ENCODE results near the gene CTDP1.

Gene CTDP1, protein sequence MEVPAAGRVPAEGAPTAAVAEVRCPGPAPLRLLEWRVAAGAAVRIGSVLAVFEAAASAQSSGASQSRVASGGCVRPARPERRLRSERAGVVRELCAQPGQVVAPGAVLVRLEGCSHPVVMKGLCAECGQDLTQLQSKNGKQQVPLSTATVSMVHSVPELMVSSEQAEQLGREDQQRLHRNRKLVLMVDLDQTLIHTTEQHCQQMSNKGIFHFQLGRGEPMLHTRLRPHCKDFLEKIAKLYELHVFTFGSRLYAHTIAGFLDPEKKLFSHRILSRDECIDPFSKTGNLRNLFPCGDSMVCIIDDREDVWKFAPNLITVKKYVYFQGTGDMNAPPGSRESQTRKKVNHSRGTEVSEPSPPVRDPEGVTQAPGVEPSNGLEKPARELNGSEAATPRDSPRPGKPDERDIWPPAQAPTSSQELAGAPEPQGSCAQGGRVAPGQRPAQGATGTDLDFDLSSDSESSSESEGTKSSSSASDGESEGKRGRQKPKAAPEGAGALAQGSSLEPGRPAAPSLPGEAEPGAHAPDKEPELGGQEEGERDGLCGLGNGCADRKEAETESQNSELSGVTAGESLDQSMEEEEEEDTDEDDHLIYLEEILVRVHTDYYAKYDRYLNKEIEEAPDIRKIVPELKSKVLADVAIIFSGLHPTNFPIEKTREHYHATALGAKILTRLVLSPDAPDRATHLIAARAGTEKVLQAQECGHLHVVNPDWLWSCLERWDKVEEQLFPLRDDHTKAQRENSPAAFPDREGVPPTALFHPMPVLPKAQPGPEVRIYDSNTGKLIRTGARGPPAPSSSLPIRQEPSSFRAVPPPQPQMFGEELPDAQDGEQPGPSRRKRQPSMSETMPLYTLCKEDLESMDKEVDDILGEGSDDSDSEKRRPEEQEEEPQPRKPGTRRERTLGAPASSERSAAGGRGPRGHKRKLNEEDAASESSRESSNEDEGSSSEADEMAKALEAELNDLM

GRCh38 chr18:79679552-79680099 is at the start of gene CTDP1:
Gene CTDP1, plus strand, starts transcription at chr18:79679803. Its CDS starts 145 bp downstream, at chr18:79679948.
- peak within 1 kb of the TSS; percentile 99 for H3K27ac Mint-ChIP-seq
- DNase-seq (ENCODE audit: low spot score in 2 of 2) (peak in 1 of 2 donors; percentile 79), ATAC-seq (peak; percentile 77)
- H3K4me1 Mint-ChIP-seq = peaks cover 57% of the 10 kb centered on the region
- H3K9me3 Mint-ChIP-seq = no peaks in the 10 kb centered on the region
- peak within 1 kb of the TSS; percentile 87 for H3K4me3 Mint-ChIP-seq
- H3K36me3 Mint-ChIP-seq = peaks cover 58% of the 10 kb centered on the region

DNA sequence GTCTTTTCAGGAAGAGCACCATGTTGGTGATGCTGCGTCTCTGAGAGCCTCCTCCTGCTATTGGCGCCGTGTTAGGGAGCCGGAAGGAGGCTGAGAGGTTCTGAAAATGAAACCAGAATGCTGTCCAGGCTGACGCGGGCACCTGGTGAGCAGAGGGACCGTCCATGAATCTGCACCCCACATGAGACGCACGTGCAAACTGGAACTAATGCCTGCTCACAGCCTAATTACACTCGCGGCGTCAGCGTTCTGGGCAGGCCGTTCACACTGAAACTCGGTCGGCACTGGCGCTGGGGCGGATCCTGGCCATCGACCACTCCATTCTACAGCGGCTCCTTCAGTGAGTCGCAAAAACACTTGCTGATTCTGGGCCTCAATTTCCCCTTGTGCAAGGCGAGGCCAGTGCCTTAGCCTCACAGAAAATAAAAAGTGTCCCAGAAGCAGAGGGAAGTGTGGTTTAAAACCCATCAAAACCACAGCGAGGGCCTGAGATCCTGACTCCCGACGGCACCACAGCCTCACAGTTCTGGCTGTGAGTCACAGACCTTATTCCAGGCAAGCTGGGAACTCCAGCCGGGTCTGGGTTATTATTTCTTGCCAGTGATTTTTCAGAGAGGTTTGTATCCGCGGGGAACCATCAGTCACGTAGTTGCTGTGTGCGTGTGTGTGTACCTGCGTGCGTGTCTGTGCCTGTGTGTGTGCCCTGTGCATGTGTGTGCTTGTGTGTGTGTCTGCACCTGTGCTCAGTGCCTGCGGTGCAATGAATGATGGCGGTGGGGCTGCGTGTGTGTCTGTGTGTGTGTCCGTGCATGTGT is 49.1 kb upstream of the CTDP1 start:
- H3K9me3 Mint-ChIP-seq = no peaks in the 10 kb centered on the region
- H3K36me3 Mint-ChIP-seq = peaks cover 18% of the 10 kb centered on the region
- H3K27ac Mint-ChIP-seq = peak overlapping the region; percentile 30
- H3K4me1 Mint-ChIP-seq = peaks cover 25% of the 10 kb centered on the region
- ATAC-seq = no peak
- H3K4me3 Mint-ChIP-seq = peak overlapping the region; percentile 5
- DNase-seq (ENCODE audit: low spot score in 2 of 2) = no peak

- ATAC-seq (no peak), DNase-seq (ENCODE audit: low spot score in 2 of 2) (no peak)
- peak overlapping the region; percentile 5 for H3K4me3 Mint-ChIP-seq
- H3K9me3 Mint-ChIP-seq = no peaks in the 10 kb centered on the region
- H3K36me3 Mint-ChIP-seq = peaks cover 18% of the 10 kb centered on the region
- H3K27ac Mint-ChIP-seq = peak overlapping the region; percentile 30
- peaks cover 23% of the 10 kb centered on the region for H3K4me1 Mint-ChIP-seq
These were observed 48.5 kb upstream of the CTDP1 start for GRCh38 chr18:79631096-79631507.

DNA sequence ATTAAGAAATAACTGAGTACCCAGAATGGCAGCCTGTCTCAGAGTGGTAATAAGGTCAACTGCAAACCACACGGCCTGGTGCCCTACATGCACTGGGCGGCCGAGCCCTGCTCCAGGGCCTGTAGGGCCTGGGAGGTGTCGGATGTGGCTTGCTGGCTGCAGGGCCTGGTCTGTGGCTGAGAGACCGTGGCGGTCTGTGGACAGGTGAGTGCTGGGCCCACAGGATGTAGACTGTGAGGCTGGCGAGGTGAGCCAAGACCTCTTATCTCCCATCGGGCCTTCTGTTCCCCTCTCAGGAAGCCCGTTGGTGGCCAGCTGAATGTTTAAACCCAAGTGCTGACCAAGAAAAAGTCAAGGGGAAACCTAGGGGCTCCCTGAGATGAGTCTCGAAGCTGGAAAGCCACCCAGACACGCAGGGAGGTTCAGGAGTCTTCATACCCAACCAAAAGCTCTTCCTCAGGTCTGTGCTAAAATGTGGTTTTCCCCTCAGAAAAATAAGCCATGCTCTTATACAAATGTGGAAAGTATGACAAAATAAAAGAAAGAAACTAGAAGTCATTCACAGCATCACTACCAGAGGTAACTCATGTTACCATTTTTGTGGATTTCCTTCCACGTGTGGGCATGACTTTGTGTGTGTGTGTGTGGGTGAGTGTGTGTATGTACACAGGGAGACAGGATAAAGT is 47.7 kb upstream of the CTDP1 start:
- DNase-seq (ENCODE audit: low spot score in 2 of 2) (no peak), ATAC-seq (peak; percentile 79)
- peaks cover 23% of the 10 kb centered on the region for H3K4me1 Mint-ChIP-seq
- peak overlapping the region; percentile 5 for H3K4me3 Mint-ChIP-seq
- peak overlapping the region; percentile 30 for H3K27ac Mint-ChIP-seq
- H3K36me3 Mint-ChIP-seq = peaks cover 18% of the 10 kb centered on the region
- no peaks in the 10 kb centered on the region for H3K9me3 Mint-ChIP-seq

DNA sequence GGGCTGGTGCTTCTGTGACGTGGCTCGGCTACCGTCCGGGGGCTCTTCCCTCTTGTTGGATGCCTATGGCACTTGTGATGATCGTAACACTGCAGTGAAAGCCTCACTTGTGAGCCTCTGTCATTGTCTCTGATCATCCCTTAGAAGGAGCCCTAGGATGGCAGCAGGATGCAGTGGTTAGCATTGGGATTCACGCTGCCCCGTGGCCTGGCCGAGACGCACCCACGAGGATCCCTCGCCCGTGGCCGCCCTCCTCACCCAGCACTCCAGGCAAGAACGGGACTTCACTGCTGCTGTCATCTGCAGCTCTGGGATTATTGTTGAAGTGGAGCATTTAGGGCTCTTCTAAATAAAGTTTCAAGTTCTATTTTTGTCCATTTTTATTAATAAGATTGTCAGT is 46.8 kb upstream of the CTDP1 start:
- H3K4me3 Mint-ChIP-seq = no peak overlapping the region
- no peaks in the 10 kb centered on the region for H3K9me3 Mint-ChIP-seq
- H3K36me3 Mint-ChIP-seq = peaks cover 18% of the 10 kb centered on the region
- no peak for ATAC-seq
- no peak overlapping the region for H3K27ac Mint-ChIP-seq
- no peak for DNase-seq (ENCODE audit: low spot score in 2 of 2)
- peaks cover 23% of the 10 kb centered on the region for H3K4me1 Mint-ChIP-seq

DNA sequence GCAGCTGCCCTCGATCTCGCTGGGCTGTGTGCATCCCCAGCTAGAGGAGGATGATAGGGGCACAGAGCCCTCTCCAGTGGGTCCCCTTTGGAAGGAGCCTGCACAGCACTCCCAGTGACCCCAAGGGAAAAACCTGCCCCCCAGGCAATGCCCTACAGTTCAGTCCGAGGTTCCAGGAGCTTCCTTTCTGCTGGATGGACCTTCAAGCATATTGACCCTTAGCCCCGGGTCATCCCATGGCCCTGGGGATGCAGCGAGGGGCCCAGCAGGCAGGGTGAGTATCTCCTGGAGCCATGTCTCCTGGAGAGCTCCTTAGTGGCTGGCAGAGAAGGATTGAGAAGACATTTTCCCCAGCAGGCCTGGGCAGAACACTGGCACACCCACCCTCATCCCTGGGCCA is 45.4 kb upstream of the CTDP1 start:
- ATAC-seq (no peak), DNase-seq (ENCODE audit: low spot score in 2 of 2) (no peak)
- H3K36me3 Mint-ChIP-seq = peaks cover 18% of the 10 kb centered on the region
- H3K9me3 Mint-ChIP-seq = no peaks in the 10 kb centered on the region
- H3K4me3 Mint-ChIP-seq = no peak overlapping the region
- peaks cover 23% of the 10 kb centered on the region for H3K4me1 Mint-ChIP-seq
- H3K27ac Mint-ChIP-seq = peak overlapping the region; percentile 72

- peak overlapping the region; percentile 72 for H3K27ac Mint-ChIP-seq
- ATAC-seq (no peak), DNase-seq (ENCODE audit: low spot score in 2 of 2) (no peak)
- no peaks in the 10 kb centered on the region for H3K9me3 Mint-ChIP-seq
- H3K36me3 Mint-ChIP-seq = peaks cover 18% of the 10 kb centered on the region
- H3K4me1 Mint-ChIP-seq = peaks cover 23% of the 10 kb centered on the region
- no peak overlapping the region for H3K4me3 Mint-ChIP-seq
These were observed 44.8 kb upstream of the CTDP1 start for GRCh38 chr18:79634593-79635426.

- Mint-ChIP-seq H3K27ac (no peak overlapping the region), H3K9me3 (no peaks in the 10 kb centered on the region), H3K36me3 (peaks cover 18% of the 10 kb centered on the region), H3K4me1 (peaks cover 23% of the 10 kb centered on the region), H3K4me3 (no peak overlapping the region)
- ATAC-seq (no peak), DNase-seq (ENCODE audit: low spot score in 2 of 2) (no peak)
These were observed 44.2 kb upstream of the CTDP1 start for GRCh38 chr18:79635427-79635726.

GRCh38 chr18:79637181-79637920 is 42.3 kb upstream of the CTDP1 start:
- DNase-seq (ENCODE audit: low spot score in 2 of 2) (no peak), ATAC-seq (no peak)
- no peaks in the 10 kb centered on the region for H3K9me3 Mint-ChIP-seq
- H3K4me3 Mint-ChIP-seq = no peak overlapping the region
- H3K4me1 Mint-ChIP-seq = peaks cover 6% of the 10 kb centered on the region
- peaks cover 18% of the 10 kb centered on the region for H3K36me3 Mint-ChIP-seq
- H3K27ac Mint-ChIP-seq = no peak overlapping the region

DNA sequence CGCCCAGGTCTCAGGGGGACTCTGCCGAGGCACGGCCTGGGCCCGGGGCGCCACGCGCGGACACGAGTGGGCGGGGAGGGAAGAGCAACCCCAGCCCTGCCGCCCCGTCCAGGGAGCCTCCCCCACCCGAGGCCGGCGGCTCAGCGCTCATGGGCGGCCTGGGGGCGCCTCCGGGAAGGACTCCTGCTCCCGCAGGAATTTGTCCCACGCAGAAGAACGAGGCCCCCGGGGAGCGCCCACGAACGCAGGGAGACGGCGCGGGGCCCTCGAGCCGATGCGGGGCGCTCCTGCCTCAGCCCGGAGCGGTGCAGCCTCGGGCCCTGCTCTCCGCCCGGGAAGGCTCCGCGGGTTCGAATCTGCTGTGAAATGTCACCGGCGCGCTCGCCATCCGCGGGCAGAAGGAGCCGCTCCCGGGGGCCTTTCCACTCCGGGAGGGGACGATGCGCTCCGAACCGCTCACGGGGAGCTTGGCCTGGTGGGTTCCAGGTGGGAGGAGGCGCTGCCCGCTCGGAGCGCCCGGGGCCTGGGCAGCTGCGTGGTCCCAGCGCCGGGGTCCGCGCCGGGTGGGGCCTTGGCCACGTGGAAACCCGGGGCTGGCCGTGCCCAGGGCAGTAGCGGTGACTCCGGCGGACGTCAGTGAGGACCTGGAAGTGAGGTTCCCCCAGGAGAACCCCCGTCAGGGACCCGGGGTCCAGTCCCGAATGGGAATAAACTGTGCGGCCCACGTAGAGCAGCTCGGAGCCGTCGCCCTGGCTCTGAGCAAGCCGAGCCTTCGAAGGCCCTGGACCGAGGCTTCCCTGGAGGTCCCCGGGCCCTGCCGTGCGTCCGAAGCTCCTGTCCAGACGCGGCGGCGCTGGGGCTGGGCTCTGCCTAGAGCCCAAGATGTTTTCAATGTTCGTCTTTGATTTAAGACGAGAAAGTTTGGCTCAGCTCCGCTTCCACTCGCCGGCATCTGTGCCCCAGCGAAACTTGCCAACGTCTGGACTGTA is 41.4 kb upstream of the CTDP1 start:
- H3K27ac Mint-ChIP-seq = no peak overlapping the region
- H3K36me3 Mint-ChIP-seq = peaks cover 17% of the 10 kb centered on the region
- H3K4me1 Mint-ChIP-seq = peaks cover 5% of the 10 kb centered on the region
- DNase-seq (ENCODE audit: low spot score in 2 of 2) (no peak), ATAC-seq (no peak)
- no peaks in the 10 kb centered on the region for H3K9me3 Mint-ChIP-seq
- H3K4me3 Mint-ChIP-seq = no peak overlapping the region

DNA sequence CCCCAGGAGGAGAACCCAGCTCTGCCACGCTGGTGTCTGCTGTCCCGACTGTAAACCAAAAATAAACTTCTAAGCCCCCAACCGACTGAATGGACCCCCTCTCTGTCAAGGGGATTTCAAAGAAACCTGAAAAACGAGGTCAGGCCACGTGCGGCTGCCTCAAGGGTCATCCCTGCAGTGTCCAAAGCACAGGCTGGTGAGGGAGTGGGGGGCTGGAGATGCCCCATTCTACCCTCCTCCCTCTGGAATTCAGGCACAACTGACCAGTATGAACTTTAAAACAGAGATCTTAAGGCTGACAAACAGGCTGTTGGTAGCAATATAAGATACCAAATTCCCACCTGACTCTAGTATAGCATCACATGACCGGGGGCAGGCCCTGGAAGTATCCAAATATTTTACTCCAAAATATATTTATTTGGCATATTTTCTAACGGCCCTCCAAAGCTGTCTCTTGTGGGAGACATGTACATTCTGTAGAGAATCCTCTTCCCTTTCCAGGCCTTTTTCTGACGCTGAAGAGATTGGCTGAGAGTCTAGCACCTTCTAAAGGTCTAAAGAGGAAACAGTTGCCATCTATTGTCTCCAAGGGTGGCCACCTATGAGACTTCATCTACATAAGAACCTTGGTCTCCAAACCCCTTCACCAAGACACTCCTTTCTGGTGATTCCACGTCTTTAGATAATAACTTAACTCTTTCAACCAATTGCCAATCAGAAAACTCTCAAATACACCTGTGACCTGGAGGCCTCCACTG is 40.4 kb upstream of the CTDP1 start:
- DNase-seq (ENCODE audit: low spot score in 2 of 2) (no peak), ATAC-seq (no peak)
- Mint-ChIP-seq H3K27ac (no peak overlapping the region), H3K4me3 (no peak overlapping the region), H3K9me3 (no peaks in the 10 kb centered on the region), H3K36me3 (peaks cover 6% of the 10 kb centered on the region), H3K4me1 (peaks cover 5% of the 10 kb centered on the region)

All from stimulated activated effector memory CD8-positive, alpha-beta T cell treated with anti-CD3 and anti-CD28 coated beads, Interleukin-12 subunit alpha, Interleukin-12 subunit beta, amount 100 ng/mL, for 72 hours (primary cell).